NCI-H128 (cell line): Measurements from ENCODE around the gene APOL6.
"Not testable (repeated sequence)": the region's sequence is repeated elsewhere in the genome, so short reads cannot be mapped to it uniquely, and the experiment has no call there.

Experiments
- DNase-seq: peaks from one replicate; lab custom pipeline; 2025; ENCODE audit not compliant: unreplicated experiment; lab: John Stamatoyannopoulos, UW

Gene APOL6

GRCh38 chr22:35617137-35617755 lies 31.0 kb upstream of the APOL6 start, which contains the start of gene MB:
TSS of gene MB (minus strand) at chr22:35617329. CDS start at chr22:35617257, 72 bp downstream.
- no peak for DNase-seq

- DNase-seq, result no peak
Observed at GRCh38 chr22:35618427-35619223, 29.6 kb upstream of the APOL6 start.

- DNase-seq, result no peak
Observed at GRCh38 chr22:35619336-35620094, 28.7 kb upstream of the APOL6 start.

- DNase-seq, result peak; percentile 2
Observed at GRCh38 chr22:35620624-35621251, 27.5 kb upstream of the APOL6 start.

- no peak for DNase-seq
Observed at GRCh38 chr22:35621451-35621850, 26.8 kb upstream of the APOL6 start.

- peak; percentile 4 for DNase-seq
Observed at GRCh38 chr22:35622191-35622913, 25.9 kb upstream of the APOL6 start.

GRCh38 chr22:35623885-35624284 lies 24.4 kb upstream of the APOL6 start:
- DNase-seq, result not testable (repeated sequence)

GRCh38 chr22:35624547-35624946 lies 23.7 kb upstream of the APOL6 start:
- no peak for DNase-seq

- DNase-seq, result no peak
Observed at GRCh38 chr22:35625763-35626432, 22.3 kb upstream of the APOL6 start.

- peak; percentile 42 for DNase-seq
Observed at GRCh38 chr22:35627267-35628041, 20.8 kb upstream of the APOL6 start.

GRCh38 chr22:35628732-35629131 lies 19.5 kb upstream of the APOL6 start:
- DNase-seq, result no peak

- DNase-seq, result no peak
Observed at GRCh38 chr22:35629406-35630216, 18.6 kb upstream of the APOL6 start.

GRCh38 chr22:35630387-35630793 lies 17.9 kb upstream of the APOL6 start:
- DNase-seq, result no peak

GRCh38 chr22:35630891-35631290 lies 17.4 kb upstream of the APOL6 start:
- DNase-seq, result no peak

GRCh38 chr22:35631597-35631996 lies 16.6 kb upstream of the APOL6 start:
- DNase-seq, result no peak

- no peak for DNase-seq
Observed at GRCh38 chr22:35632935-35633334, 15.3 kb upstream of the APOL6 start.

- DNase-seq, result no peak
Observed at GRCh38 chr22:35633520-35633919, 14.7 kb upstream of the APOL6 start.

- DNase-seq, result no peak
Observed at GRCh38 chr22:35634015-35634414, 14.2 kb upstream of the APOL6 start.
